ENCODE results near the gene STPG3. TPM values are rescaled to one million over a fixed set of nuclear protein-coding genes. Genes with fewer than 3 reads are reported as not detected.
A peak's percentile ranks its signal among the peaks of the same experiment; 100 is the strongest.
"Not testable (repeated sequence)": the region's sequence is repeated elsewhere in the genome, so short reads cannot be mapped to it uniquely, and the experiment has no call there.

STPG3 gene
- total RNA-seq, 1 donor from 2014 or later = not detected

GRCh38 chr9:137235424-137236237, 15.5 kb upstream of the STPG3 start:
- DNase-seq (ENCODE audit: low read depth) (no peak), FAIRE-seq (no peak)
- Histone ChIP-seq H3K36me3 (ENCODE audit: control insufficient read depth, insufficient read depth, low read length) (no peaks in the 10 kb centered on the region), H3K27me3 (ENCODE audit: control insufficient read depth, insufficient read depth, low read length) (peaks cover 2% of the 10 kb centered on the region), H3K4me3 (ENCODE audit: low read depth, low read length) (no peak overlapping the region)
- no peak for TF ChIP-seq CTCF (IDR thresholded peaks at IDR 0.05; ENCODE audit: insufficient read depth, low read length, severe bottlenecking)

- no peak overlapping the region for H3K4me3 ChIP-seq (ENCODE audit: low read depth, low read length)
- H3K36me3 ChIP-seq (ENCODE audit: control insufficient read depth, insufficient read depth, low read length) = no peaks in the 10 kb centered on the region
- FAIRE-seq (no peak), DNase-seq (ENCODE audit: low read depth) (peak; percentile 53)
- H3K27me3 ChIP-seq (ENCODE audit: control insufficient read depth, insufficient read depth, low read length) = peaks cover 2% of the 10 kb centered on the region
- peak; percentile 96 for TF ChIP-seq CTCF (IDR thresholded peaks at IDR 0.05; ENCODE audit: insufficient read depth, low read length, severe bottlenecking)
Observed at GRCh38 chr9:137236238-137236935, 14.7 kb upstream of the STPG3 start.

GRCh38 chr9:137236936-137237421, 14.1 kb upstream of the STPG3 start:
- TF ChIP-seq CTCF (IDR thresholded peaks at IDR 0.05; ENCODE audit: insufficient read depth, low read length, severe bottlenecking) = no peak
- FAIRE-seq = no peak
- DNase-seq (ENCODE audit: low read depth) = no peak
- H3K4me3 ChIP-seq (ENCODE audit: low read depth, low read length) = no peak overlapping the region
- peaks cover 2% of the 10 kb centered on the region for H3K27me3 ChIP-seq (ENCODE audit: control insufficient read depth, insufficient read depth, low read length)
- H3K36me3 ChIP-seq (ENCODE audit: control insufficient read depth, insufficient read depth, low read length) = peaks cover 4% of the 10 kb centered on the region

- Histone ChIP-seq H3K36me3 (ENCODE audit: control insufficient read depth, insufficient read depth, low read length) (peaks cover 11% of the 10 kb centered on the region), H3K27me3 (ENCODE audit: control insufficient read depth, insufficient read depth, low read length) (peaks cover 2% of the 10 kb centered on the region), H3K4me3 (ENCODE audit: low read depth, low read length) (no peak overlapping the region)
- FAIRE-seq (no peak), DNase-seq (ENCODE audit: low read depth) (no peak)
- TF ChIP-seq CTCF (IDR thresholded peaks at IDR 0.05; ENCODE audit: insufficient read depth, low read length, severe bottlenecking) = no peak
Observed at GRCh38 chr9:137237759-137238726, 13.0 kb upstream of the STPG3 start.

- H3K4me3 ChIP-seq (ENCODE audit: low read depth, low read length) = peak overlapping the region; percentile 61
- not testable (repeated sequence) for H3K27me3 ChIP-seq (ENCODE audit: control insufficient read depth, insufficient read depth, low read length); FAIRE-seq; DNase-seq (ENCODE audit: low read depth)
- peaks cover 16% of the 10 kb centered on the region for H3K36me3 ChIP-seq (ENCODE audit: control insufficient read depth, insufficient read depth, low read length)
Observed at GRCh38 chr9:137239541-137240200, 11.4 kb upstream of the STPG3 start.

All from bronchial epithelial cell (primary cell).